AG20443 (cell line): ENCODE data around the gene C1orf50.
A peak's percentile ranks its signal among the peaks of the same experiment; 100 is the strongest.
"Not testable (repeated sequence)": the region's sequence is repeated elsewhere in the genome, so short reads cannot be mapped to it uniquely, and the experiment has no call there.

ENCODE experiments used
- DNase-seq: peaks from one replicate; pipeline ENCODE4 v3.0.0; 2012; ENCODE audit warnings: low spot score, mixed read lengths

C1orf50 gene

DNA sequence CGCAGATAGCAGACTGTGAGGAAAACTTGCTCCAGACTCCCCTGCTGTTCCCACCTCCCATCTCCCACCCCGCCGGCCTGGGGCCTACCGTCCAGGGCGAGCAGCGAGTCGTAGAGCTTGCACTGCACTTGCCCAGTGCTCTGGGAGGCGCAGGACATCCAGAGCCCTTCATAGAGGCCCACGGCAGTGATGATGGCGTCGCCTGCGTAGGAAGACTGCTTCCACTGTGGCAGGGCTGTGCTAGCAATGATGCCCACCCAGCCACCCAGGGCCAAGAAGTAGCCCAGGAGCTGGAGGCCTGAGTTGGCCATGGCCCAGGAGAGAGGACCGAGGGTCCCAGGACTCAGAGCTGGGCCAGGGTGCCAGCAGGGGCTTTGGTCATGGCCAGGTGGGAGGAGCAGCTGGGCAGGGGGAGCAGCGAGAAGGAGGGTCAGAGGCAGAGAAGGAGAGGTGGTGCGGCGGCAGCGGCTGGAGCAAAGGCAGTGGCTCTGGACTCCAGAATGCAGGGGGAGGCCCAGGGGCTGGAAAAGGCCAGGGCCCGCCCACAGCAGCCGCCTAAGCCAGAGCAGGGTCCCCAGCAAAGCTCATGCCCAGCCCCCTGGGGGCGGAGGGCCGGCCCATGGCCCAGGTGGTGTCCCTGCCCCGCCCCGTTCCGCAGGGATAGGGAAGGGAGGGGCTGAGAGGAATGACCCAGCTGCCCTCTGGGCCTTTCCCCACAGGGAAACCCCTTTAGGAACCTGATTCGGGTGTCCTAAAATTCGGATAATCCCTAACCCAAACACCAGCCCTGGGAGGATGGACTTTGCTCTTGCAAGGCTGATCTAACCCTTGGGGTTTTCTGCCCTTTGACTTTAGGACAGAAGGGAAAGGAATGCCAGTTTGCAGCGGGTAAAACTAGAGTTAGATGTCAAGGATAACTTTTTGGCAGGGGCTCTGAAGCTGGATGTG lies 27.0 kb upstream of the C1orf50 start, which contains the start of gene CLDN19:
CLDN19 (minus strand) TSS at position 484 of the 948 bp plus-strand sequence; CDS start at position 311, 173 bp downstream.
- no peak for DNase-seq

DNA sequence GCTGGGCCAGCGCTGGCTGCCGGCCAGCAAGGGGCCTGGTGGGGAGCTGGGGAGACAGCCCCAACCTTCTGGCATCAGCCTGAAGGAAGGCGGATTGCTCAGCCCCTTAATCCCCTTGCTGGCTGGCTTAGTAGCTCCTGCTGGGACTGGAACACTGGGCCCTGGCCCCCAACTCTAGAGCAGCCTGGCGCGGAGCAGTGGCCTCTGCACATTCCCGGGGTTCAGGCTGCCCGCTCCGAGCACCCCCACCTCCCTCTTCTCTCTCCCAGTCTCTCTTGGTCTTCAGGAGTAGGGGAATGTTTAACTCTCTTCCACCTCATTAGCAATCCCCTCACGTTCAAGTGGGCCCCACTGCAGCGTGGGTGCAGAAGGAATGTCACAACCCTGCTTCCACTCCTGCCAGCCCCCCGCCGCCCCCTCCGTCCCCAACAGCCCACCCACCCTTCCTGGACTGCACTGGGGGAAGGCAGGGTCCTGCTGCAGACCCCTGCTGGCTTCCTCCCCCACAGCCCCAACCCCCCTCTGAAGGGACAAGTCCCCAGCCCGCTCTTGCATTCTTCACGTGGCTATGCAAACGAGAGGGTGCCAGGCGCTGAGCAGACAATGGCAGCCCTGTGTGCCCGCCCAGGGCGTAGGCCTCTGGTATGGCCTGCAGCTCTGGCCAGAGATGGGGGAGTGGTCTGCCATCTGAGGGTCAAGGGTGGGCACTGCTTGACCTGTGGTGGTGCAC lies 26.0 kb upstream of the C1orf50 start:
- DNase-seq: no peak

DNA sequence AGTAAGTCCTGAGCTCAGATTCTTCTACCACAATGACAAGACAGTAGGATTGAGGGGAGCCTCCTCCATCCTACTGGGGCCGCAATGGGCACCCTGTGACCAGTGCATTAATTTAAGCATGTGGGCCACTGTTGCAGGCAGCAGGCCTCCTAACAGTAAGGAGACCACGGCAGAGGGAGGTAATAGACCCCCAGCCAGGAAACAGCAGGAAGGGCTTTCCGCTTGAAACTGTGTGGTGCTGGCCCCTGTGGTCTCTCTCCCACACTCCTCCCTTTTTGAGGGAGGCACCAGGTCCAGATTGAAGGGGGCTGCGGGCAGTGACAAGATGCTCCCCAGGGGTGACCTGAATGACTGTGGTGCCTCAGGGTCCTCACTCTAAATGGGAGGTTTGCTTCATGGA lies 25.3 kb upstream of the C1orf50 start:
- no peak for DNase-seq

GRCh38 chr1:42742141-42742540 lies 24.9 kb upstream of the C1orf50 start:
- DNase-seq: no peak

DNA sequence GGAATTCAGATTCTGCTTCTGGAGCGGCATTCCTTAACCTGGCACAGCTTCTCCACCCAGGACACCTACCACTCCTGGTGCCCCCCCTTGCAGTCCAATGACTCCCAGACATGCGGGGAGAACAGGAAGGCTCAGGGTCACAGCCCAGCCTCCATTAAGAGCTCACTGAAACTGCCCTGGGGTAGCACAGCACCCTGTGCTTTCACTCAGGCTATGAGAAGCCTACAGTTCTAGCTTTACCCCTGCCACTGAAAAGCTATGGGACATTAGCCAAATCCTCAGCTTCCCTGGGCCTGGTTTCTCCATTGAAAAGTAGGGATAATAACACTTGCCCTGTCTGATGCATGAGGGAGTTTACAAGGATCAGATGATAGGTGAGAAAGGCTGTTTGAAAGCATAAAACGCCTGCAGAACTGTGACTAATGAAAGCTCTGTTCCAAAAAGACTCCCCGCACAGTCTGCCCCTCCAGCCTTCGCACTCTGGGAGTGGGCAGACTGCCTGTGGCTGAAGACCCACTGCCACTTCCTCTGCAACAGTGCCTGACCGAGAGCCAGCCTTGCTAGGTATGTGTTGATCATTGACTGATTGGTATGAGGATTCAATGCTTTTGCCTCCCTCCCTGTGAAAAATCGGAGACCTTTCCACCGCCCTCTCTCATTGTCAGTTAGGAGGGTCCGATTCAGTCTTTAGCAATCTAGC lies 24.3 kb upstream of the C1orf50 start:
- no peak for DNase-seq

DNA sequence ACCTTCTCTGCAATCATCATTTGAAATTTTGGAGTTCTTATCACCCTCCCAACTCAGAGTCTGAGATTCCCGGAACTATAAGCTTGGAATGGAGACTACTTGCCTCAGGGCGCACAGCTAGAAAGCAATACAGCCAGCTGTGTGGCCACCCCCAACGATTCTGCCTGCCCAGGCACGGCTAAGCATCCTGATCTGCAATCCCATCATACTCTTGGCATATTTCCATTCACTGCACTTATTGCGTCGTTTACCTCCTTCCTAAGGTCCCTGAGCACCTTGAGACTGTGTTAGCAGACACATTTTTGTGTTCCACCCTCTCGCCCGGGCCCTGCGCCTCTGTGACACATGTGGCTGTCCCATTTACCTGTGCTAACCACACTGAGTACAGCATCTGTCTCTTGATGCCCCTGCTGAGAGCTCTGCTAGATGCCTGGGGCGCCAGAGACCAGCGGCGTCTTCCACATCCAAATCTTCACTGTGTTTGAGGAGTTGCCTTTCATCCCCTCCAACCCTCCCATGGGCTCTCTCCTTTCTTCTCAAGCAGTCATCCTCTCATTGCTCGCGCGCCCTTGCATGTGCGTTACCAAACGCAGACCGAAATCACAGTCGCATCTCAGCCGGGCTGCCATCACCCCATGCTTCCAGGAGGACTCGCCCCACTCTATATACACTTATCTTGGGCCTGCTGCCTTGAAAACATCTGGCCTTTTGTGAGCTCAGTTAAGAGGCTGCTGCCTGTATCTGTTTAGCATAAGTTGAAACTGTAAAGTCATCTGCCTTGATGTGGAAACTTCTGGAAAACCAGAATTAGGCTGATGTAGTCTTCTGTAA lies 23.5 kb upstream of the C1orf50 start:
- no peak for DNase-seq

DNA sequence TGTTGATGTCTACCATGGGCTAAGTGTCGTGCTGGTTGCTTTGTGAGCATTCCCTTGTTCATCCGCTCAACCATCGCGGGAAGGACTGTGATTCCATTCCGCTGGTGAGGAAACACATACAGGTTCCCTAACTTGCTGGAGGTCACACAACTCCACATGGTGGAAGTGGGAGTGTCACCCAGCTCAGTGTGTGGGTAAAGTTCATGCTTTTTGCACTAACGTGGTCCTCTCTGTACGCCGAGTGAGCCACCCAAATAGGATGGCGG lies 23.0 kb upstream of the C1orf50 start:
- no peak for DNase-seq

- no peak for DNase-seq
These were observed 21.2 kb upstream of the C1orf50 start for GRCh38 chr1:42745851-42746250.

DNA sequence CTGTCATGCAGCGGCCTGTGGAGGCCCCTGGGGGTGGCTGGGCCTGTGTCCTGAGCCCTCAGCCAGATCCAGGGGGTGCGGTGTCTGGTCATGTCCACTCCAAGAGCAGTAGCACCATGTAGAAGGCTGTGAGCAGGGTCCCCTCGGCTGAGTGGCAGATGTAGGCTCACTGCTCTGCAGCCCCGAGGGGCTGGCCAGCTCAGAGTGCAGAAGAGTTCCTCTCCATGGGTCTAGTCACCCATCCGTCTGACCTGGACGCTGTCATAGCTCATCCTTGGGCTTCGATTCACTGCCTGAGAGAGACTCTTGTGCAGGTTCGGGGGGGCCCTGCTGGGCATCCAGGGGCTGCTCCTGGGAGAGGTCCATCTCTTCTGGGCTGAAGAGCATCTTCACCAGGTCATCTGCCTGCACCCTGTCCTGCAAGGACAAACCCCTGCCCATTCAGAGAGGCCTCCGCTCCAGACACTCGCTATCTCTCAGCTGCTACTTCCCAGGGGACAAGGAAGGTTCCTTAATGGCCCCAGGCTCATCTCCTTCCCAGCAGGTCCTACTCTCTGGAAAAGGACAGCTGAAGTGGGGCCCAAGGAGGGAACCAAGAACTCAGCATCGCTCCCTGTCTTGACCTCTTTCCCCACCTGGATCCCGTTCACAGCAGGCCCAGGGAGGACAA lies 20.5 kb upstream of the C1orf50 start:
- no peak for DNase-seq

- peak; percentile 38 for DNase-seq
These were observed 19.9 kb upstream of the C1orf50 start for GRCh38 chr1:42747125-42747524.

- no peak for DNase-seq
These were observed 19.0 kb upstream of the C1orf50 start for GRCh38 chr1:42748021-42748420.

GRCh38 chr1:42748461-42749410 lies 18.3 kb upstream of the C1orf50 start:
- DNase-seq: no peak

GRCh38 chr1:42750041-42750440 lies 17.0 kb upstream of the C1orf50 start:
- DNase-seq: no peak

GRCh38 chr1:42751511-42752070 lies 15.5 kb upstream of the C1orf50 start:
- DNase-seq: not testable (repeated sequence)

DNA sequence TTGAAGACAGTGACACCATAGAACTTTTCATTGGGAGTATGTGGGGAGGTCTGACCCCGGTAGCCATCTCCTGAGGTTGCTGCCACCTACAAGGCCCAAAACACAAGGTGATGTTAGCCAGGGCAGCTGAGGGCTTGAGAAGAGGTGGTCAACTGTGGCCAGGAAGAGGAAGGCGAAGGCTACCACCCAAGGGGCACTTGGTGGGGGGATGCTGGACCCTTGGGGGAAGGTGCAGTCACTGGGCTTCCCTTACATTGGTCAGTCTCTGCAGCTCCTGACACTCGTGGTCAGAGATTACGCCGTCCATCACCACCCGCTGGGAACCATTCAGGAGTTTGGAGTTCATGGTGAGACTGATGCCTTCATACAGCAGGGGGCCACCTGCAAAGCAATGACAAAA lies 14.8 kb upstream of the C1orf50 start:
- no peak for DNase-seq

- DNase-seq: peak; percentile 56
These were observed 14.0 kb upstream of the C1orf50 start for GRCh38 chr1:42753070-42753469.

DNA sequence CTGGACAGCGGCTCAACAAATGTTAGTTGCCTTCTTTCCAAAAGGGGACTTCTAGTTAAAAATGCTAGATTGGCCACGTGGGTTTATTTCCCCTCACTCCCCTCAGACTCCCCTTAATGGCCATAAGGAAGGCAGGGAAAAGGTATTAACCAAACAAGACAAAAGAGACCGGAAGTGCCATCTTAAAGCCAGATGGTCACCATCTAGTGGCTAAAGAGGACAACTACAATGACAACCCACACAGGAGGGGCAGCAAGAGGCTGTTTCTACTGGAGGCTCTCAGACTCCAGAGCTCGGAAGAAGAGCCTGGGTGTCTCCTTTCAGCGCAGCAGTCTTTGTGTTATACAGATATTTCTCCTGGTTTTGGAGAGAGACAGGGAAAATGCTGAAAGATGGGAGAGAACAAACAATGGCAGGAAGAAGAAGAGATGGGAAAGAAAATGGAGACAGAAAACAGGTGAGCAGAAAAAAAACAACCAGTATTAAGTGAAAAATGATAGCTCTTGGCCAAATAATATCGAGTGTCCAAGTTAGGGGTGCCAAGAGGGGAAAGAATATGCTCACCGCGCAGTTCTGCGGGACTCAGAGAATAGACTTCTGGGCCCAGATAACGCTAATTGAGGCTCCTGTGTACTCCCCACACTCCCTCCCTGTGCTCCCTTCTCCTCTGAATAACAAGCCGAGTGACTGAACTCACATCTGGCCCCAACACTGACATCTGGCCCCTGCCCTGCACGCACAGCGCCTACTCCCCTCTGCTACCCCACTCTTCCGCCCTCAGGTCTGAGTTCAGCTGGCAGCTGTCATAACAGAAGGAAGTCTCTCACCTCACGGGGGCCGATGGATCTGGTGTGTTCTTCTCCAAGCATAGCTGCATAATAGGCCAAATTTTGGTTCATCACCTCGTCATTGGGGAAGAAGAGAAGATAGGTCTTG lies 9.8 kb upstream of the C1orf50 start:
- peak; percentile 74 for DNase-seq

- no peak for DNase-seq
These were observed 9.2 kb upstream of the C1orf50 start for GRCh38 chr1:42757892-42758275.

DNA sequence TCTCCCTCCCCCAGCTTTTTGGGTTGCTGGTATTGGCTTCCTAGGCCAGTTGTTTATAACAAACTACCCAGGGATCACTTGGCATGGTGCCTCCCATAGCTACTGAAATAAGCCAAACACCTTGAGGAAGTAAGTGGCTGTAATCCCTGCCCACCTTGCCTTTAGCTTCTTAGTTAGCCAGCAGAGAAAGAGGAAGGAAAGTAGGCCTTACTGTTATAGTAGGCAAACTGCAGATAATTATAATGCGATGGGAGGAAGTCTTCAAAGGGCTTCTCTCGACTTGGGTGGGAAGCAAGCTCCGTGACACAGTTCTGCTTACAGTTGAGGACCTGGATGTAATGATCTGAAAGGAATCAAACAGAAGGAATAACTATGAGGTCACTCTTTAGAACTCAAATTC lies 8.4 kb upstream of the C1orf50 start:
- no peak for DNase-seq
